GM15510 (cell line): ENCODE measurements around the gene VPS37C.

Experiments
- POLR2A ChIP-seq: IDR thresholded peaks from 3 replicates; pipeline ENCODE4 v1.6.1; 2011; ENCODE audit warnings: borderline replicate concordance; ENCODE audit not compliant: insufficient read length; ENCODE audit errors: extremely low read depth

VPS37C gene

GRCh38 chr11:61176446-61176845 is 15.2 kb upstream of the VPS37C start:
- no peak for TF ChIP-seq POLR2A

GRCh38 chr11:61174949-61175348 is 13.7 kb upstream of the VPS37C start:
- TF ChIP-seq POLR2A: no peak

- no peak for TF ChIP-seq POLR2A
These were observed 13.0 kb upstream of the VPS37C start for GRCh38 chr11:61174273-61174672.

- TF ChIP-seq POLR2A: no peak
These were observed 12.2 kb upstream of the VPS37C start for GRCh38 chr11:61173456-61173855.

- TF ChIP-seq POLR2A: no peak
These were observed 11.7 kb upstream of the VPS37C start for GRCh38 chr11:61172888-61173287.

DNA sequence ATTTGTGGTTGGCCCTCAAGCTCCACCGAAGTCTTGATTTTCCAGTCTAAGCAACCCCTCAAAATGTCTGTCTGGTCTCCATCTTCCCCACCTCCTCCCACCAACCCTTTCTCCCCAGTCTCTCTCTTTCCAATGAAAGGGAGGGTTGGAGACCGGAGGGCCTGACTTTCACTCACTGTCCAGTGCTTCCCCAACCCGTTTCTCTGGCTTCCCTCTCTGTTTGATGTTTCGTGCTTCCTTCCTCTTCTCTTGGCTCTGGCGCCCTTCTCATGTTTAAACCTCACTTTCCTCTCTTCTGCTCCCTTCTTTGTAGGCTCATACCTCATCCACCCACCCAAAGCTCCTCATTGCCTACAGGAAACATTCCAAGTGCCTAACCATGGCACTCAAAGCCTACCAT is 11.1 kb upstream of the VPS37C start:
- no peak for TF ChIP-seq POLR2A

DNA sequence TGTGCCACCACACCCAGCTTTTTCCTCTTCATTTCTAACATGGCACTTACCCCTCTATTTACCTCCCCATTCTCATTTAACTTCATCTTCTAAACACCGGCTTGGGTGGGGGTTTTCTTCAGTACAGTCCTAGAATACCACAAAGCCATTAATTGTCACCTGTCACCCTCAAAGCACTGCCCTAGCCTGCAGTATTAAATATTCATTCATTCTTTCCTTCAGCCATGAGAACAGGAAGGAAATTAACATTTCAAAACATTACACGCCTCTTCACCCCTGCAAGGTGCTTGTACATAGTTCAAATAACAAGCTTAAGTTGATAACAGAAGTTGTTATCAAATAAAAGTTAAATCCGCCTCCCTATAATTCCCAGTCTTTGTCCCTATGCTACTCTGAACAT is 10.7 kb upstream of the VPS37C start:
- no peak for TF ChIP-seq POLR2A

- no peak for TF ChIP-seq POLR2A
These were observed 9.3 kb upstream of the VPS37C start for GRCh38 chr11:61170566-61170965.

GRCh38 chr11:61168800-61169199 is 7.6 kb upstream of the VPS37C start:
- no peak for TF ChIP-seq POLR2A

- TF ChIP-seq POLR2A: no peak
These were observed 6.9 kb upstream of the VPS37C start for GRCh38 chr11:61168042-61168688.

- TF ChIP-seq POLR2A: no peak
These were observed 3.6 kb upstream of the VPS37C start for GRCh38 chr11:61164606-61165424.

DNA sequence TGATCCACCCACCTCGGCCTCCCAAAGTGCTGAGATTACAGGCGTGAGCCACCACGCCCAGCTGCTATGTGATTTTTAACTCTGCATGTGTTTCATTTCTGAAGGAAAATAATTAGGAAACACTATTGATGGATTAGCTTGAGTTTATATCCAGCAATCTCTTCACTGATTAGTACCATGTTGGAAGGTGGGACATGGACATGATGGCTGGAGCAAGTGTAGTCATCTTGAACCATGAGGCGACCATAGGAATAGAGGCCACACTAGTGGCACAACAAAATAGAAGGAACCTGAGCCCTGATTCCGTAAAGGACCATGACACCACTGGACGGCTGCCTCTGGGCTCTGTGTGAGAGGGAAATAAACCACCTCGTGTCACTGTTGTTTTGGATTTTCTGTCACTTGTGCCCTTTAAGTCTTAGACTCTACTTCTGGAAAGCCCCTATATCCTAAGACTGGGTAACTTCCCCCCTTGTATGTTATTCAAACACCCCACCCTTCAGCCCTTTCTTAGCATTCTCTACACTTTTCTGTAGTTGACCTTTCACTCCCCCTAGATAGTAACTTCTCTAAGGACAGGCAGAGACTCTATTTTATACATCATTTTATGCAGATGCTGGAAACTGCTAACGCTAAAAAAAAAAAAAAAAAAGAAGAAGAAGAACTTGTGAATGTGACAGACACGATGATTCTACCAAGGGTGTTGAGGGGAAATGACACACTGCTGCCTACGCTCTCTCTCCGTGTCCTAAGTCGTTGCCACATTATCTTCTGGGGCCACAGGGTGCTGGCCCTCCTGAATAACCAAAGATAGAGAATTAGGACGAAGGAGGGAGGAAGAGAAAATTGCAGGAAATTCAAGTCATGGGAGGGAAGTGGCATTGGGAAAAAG is 2.7 kb upstream of the VPS37C start:
- TF ChIP-seq POLR2A: no peak

- no peak for TF ChIP-seq POLR2A
These were observed 1.8 kb upstream of the VPS37C start for GRCh38 chr11:61163021-61163420.

DNA sequence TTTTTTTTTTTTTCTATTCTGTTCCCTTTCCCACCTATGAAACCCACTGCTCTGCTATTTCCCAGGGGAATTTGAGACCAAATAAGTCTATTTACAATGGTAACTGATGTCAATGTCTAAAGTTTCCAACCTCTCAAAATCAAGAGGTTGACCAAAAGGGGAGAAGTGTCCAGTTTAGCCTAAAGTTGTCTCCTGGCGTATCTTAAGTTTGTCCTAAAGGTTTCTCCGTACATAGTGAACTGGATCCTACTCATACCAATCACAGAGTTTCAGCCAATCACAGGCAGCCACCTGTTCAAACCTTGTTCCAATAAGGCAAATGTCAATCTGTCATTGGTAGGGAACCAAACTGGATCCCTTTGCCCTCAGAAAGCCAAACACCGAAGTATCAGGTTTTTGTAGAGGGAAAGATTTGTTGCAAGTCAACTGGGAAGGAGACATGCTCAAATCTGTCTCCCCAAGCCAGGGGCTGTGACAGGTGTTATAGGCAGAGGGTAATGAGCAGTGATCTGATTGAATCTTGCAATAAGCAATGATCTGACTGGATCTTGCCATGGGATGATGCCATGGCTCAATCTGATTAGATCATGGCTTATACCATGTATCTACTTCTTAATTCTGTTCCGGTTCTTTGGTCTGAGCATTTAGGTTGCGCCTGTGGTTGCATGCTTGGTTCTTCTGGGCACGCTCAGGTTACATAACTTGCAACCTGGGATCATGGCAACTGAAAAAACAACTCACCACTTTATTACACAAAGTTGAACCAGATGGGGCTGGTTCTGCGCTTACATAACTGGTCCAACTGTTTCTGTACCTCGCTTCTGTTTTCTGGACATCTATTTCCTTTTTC is 1.1 kb upstream of the VPS37C start:
- no peak for TF ChIP-seq POLR2A
